ENCODE measurements around the gene EPHB1. TPM values are rescaled to one million over a fixed set of nuclear protein-coding genes. Genes with fewer than 3 reads are reported as not detected.

The EPHB1 gene
- total RNA-seq, 4 donors from 2014 or later: 1.00 to 8.9 (median 4.5) TPM

DNA sequence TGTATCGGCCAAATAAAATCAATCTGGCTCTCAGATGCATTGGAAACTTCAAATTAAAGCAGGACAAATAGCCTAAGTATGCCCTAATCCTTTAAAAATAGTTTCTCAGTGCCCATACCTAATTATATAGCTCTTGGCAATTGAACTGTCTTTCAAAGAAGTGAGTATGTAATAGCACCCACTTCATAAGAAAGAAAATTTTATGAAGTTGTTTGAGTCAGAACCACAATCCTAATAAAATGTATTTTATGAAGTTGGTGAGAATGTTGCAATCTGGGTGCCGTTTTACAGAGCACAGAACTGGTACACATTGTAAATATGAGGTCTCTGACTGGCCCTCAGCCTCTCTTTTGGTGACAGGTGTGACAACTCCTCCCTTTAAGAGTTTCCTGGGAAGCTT, 45.4 kb downstream of the EPHB1 start:
- no peak overlapping the region for H3K27ac ChIP-seq
- peaks cover 7 to 9% of the 10 kb centered on the region in 2 donors for H3K4me1 ChIP-seq
- in situ Hi-C loops (cut with MboI; ENCODE audit: low sequenced_read_pairs in 4 of 4) (no loop called here), intact Hi-C loops (cut with DNase I; ENCODE audit: low total_unique reads) (no loop called here)
- no peaks in the 10 kb centered on the region for H3K9me3 ChIP-seq
- H3K27me3 ChIP-seq: no peaks in the 10 kb centered on the region
- no peak overlapping the region for H3K4me3 ChIP-seq
- ATAC-seq (no peak), DNase-seq (no peak)
- TF ChIP-seq POLR2A (IDR thresholded peaks at IDR 0.05): no peak
- TF ChIP-seq, protein P1, sequence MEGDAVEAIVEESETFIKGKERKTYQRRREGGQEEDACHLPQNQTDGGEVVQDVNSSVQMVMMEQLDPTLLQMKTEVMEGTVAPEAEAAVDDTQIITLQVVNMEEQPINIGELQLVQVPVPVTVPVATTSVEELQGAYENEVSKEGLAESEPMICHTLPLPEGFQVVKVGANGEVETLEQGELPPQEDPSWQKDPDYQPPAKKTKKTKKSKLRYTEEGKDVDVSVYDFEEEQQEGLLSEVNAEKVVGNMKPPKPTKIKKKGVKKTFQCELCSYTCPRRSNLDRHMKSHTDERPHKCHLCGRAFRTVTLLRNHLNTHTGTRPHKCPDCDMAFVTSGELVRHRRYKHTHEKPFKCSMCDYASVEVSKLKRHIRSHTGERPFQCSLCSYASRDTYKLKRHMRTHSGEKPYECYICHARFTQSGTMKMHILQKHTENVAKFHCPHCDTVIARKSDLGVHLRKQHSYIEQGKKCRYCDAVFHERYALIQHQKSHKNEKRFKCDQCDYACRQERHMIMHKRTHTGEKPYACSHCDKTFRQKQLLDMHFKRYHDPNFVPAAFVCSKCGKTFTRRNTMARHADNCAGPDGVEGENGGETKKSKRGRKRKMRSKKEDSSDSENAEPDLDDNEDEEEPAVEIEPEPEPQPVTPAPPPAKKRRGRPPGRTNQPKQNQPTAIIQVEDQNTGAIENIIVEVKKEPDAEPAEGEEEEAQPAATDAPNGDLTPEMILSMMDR (IDR thresholded peaks at IDR 0.05 in 4 of 5, conservative IDR thresholded peaks at IDR 0.05 in 1 of 5): no peak
- H3K36me3 ChIP-seq: no peaks in the 10 kb centered on the region

DNA sequence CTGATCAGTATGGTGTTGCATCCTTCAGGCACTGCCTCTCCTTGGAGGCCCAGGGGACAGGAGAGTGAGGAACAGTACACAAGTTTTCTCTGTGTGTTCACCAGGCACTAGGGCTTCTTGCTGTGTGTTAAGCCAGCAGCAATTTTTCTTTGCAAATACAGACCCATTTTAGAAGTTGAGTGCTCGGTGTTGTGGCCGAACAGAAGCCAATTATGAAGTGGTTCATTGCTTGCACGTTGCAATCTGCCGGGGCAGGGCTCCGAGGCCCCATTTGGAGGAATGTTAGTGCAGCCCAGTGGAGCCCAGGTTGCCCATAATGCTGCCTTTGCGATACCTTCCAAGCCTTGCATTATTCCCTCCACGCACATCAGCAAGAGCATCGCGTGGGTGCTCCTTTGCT, 51.0 kb downstream of the EPHB1 start:
- intact Hi-C loops (cut with DNase I; ENCODE audit: low total_unique reads): no loop called here
- Histone ChIP-seq H3K9me3 (no peaks in the 10 kb centered on the region), H3K4me3 (no peak overlapping the region), H3K36me3 (no peaks in the 10 kb centered on the region), H3K27ac (no peak overlapping the region), H3K4me1 (peaks cover 0 to 7% of the 10 kb centered on the region in 2 donors), H3K27me3 (no peaks in the 10 kb centered on the region)
- ATAC-seq (no peak), DNase-seq (no peak)
- no peak for TF ChIP-seq POLR2A (IDR thresholded peaks at IDR 0.05)
- TF ChIP-seq, protein P1 (IDR thresholded peaks at IDR 0.05 in 4 of 5, conservative IDR thresholded peaks at IDR 0.05 in 1 of 5): no peak
- in situ Hi-C loops (cut with MboI; ENCODE audit: low sequenced_read_pairs in 4 of 4): no loop called here

DNA sequence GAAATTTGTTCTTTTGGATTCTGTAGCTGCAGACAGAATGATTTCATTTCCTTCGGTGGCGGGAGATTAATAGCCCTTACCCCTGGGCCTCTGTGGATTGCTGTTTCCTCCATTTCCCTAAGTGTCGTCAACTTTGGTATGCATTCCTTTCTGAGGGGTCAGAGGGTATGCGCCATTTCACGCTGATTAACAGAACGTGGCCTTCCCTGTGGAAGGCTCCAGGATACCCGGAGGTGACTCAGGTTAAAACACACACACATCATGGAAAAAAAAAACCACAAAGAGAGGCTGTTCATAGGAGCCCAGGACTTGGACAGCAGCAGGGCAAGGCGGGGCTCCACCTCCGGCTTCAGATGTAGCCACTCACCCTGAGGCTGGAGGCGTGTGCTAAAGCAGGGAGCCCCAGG, 51.9 kb downstream of the EPHB1 start:
- TF ChIP-seq, protein P1 (IDR thresholded peaks at IDR 0.05 in 4 of 5, conservative IDR thresholded peaks at IDR 0.05 in 1 of 5): no peak
- TF ChIP-seq POLR2A (IDR thresholded peaks at IDR 0.05): no peak
- Histone ChIP-seq H3K27me3 (no peaks in the 10 kb centered on the region), H3K9me3 (no peaks in the 10 kb centered on the region), H3K36me3 (no peaks in the 10 kb centered on the region), H3K4me3 (no peak overlapping the region), H3K27ac (no peak overlapping the region), H3K4me1 (peaks cover 6 to 12% of the 10 kb centered on the region in 2 donors)
- intact Hi-C loops (cut with DNase I; ENCODE audit: low total_unique reads) (no loop called here), in situ Hi-C loops (cut with MboI; ENCODE audit: low sequenced_read_pairs in 4 of 4) (no loop called here)
- peak in 1 of 2 donors; percentile 24 for ATAC-seq
- DNase-seq: no peak

DNA sequence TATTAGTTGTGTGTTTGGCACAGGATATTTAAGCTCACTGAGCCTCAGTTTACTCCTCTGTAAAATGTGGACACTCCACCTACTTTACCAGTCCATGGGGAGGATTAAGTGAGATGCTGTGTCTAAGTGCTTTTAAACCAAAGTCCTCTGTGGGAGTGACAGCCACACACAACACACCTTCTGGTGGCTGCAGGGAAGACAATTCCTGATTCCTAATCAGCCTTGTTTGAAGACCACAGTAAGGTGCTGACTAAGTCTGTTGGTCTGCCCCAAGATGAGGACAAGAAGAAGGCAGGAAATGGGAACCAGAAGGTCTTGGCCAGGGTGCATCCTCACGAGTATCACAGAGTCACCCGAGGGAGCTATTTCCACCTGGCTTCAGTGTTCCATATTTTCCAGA, 52.3 kb downstream of the EPHB1 start:
- ATAC-seq: no peak
- H3K4me1 ChIP-seq: peaks cover 6 to 12% of the 10 kb centered on the region in 2 donors
- intact Hi-C loops (cut with DNase I; ENCODE audit: low total_unique reads) (no loop called here), in situ Hi-C loops (cut with MboI; ENCODE audit: low sequenced_read_pairs in 4 of 4) (no loop called here)
- no peak overlapping the region for H3K4me3 ChIP-seq
- no peak overlapping the region for H3K27ac ChIP-seq
- H3K36me3 ChIP-seq: no peaks in the 10 kb centered on the region
- TF ChIP-seq, protein P1 (IDR thresholded peaks at IDR 0.05 in 4 of 5, conservative IDR thresholded peaks at IDR 0.05 in 1 of 5): no peak
- no peak for TF ChIP-seq POLR2A (IDR thresholded peaks at IDR 0.05)
- H3K9me3 ChIP-seq: no peaks in the 10 kb centered on the region
- no peaks in the 10 kb centered on the region for H3K27me3 ChIP-seq
- DNase-seq: no peak

DNA sequence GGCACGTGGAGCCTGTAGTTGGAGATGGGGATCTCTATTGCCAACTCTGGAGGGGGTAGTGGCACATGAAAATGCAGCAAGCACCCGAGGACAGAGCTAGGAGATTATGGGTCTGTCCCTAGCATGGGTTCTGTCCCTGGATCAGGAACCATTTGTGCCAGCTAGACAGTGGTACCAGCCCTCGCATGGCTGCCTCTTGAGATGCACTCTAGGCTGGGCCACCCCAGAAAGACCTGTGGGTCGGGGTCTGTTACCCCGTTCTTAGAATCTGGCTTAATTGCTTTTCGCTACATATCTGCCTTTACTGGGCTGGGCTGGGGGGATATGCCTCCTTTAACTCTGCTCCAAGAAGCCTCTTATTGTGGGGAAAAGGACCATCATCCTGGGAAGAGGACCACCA, 54.5 kb downstream of the EPHB1 start:
- Histone ChIP-seq H3K36me3 (no peaks in the 10 kb centered on the region), H3K27ac (no peak overlapping the region), H3K4me1 (peaks cover 6 to 12% of the 10 kb centered on the region in 2 donors), H3K9me3 (no peaks in the 10 kb centered on the region), H3K27me3 (no peaks in the 10 kb centered on the region), H3K4me3 (no peak overlapping the region)
- in situ Hi-C loops (cut with MboI; ENCODE audit: low sequenced_read_pairs in 4 of 4) (no loop called here), intact Hi-C loops (cut with DNase I; ENCODE audit: low total_unique reads) (no loop called here)
- no peak for ATAC-seq
- TF ChIP-seq, protein P1 (IDR thresholded peaks at IDR 0.05 in 4 of 5, conservative IDR thresholded peaks at IDR 0.05 in 1 of 5): no peak
- no peak for TF ChIP-seq POLR2A (IDR thresholded peaks at IDR 0.05)
- no peak for DNase-seq
